Fibroblast of skin of abdomen (primary cell): Measurements from ENCODE around the gene ATG4B.

ENCODE experiments used
- DNase-seq: peaks from one replicate; pipeline ENCODE4 v3.0.0-alpha.2; 2013

Gene ATG4B

GRCh38 chr2:241695651-241696050 lies 58.2 kb downstream of the ATG4B start:
- peak; percentile 70 for DNase-seq

GRCh38 chr2:241701149-241701398 lies 63.6 kb downstream of the ATG4B start:
- DNase-seq = no peak

- DNase-seq = peak; percentile 94
These were observed 64.1 kb downstream of the ATG4B start, which contains the start of gene ING5 for GRCh38 chr2:241701399-241702154. Gene ING5 (plus strand): TSS chr2:241702039. CDS start chr2:241702066, 27 bp downstream.

- peak; percentile 78 for DNase-seq
These were observed 64.9 kb downstream of the ATG4B start for GRCh38 chr2:241702155-241703031.

GRCh38 chr2:241703032-241703604 lies 65.6 kb downstream of the ATG4B start:
- peak; percentile 14 for DNase-seq

- no peak for DNase-seq
These were observed 69.0 kb downstream of the ATG4B start for GRCh38 chr2:241706537-241706936.

- DNase-seq = no peak
These were observed 71.4 kb downstream of the ATG4B start for GRCh38 chr2:241708879-241709278.

GRCh38 chr2:241719093-241719492 lies 81.6 kb downstream of the ATG4B start:
- DNase-seq = no peak

GRCh38 chr2:241720099-241720498 lies 82.6 kb downstream of the ATG4B start:
- no peak for DNase-seq

GRCh38 chr2:241720560-241720959 lies 83.1 kb downstream of the ATG4B start:
- no peak for DNase-seq

- no peak for DNase-seq
These were observed 84.4 kb downstream of the ATG4B start for GRCh38 chr2:241721852-241722251.

- no peak for DNase-seq
These were observed 85.5 kb downstream of the ATG4B start for GRCh38 chr2:241722896-241723454.
